Measurements from ENCODE around the gene HAS3.

DNA sequence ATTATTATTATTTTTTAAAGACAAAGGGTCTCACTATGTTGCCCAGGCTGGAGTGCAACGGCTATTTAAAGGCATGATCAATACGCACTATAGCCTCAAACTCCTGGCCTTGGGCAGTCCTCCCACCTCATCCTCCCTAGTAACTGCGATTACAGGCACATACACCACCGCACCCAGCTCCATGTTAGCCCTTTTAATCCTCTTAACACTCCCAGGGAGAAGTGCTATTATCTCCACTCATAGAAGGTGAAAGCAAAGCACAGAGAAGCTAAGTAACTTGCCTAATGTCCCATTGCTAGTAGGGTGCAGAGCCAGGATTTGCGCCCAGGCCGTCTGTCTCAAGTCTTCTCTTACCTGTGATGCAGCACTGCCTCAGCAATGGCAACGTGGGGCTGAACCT is 5.0 kb downstream of the HAS3 start:
- TF ChIP-seq POLR2AphosphoS5 (IDR thresholded peaks at IDR 0.05; ENCODE audit: low read depth, low read length) (no peak), SIN3A (IDR thresholded peaks at IDR 0.05; ENCODE audit: borderline replicate concordance, low read depth, low read length) (no peak)
